Activated CD8-positive, alpha-beta T cell treated with anti-CD3 and anti-CD28 coated beads, Interleukin-2, amount 10 ng/mL, durations not matched to agents 7 days and 5 days (primary cell): ENCODE results near the gene GRIK2. TPM values are rescaled to one million over a fixed set of nuclear protein-coding genes. Genes with fewer than 3 reads are reported as not detected.

Source experiments
- ATAC-seq: fragments of 150-1000 bp; cut with Tn5 transposase; one replicate; pipeline ENCODE4 v1.10.0; 2021; ENCODE audit warnings: moderate library complexity
- CTCF ChIA-PET: fragments of 350-600 bp; sonication (Branson Sonifier 250); formaldehyde crosslinking; loops from one replicate; lab custom pipeline; 2021; ENCODE audit warnings: antibody characterized with exemption; lab: Charles Lee
- POLR2A ChIA-PET: fragments of 350-600 bp; sonication (Branson Sonifier 250); formaldehyde crosslinking; loops from one replicate; lab custom pipeline; 2021; ENCODE audit warnings: antibody characterized with exemption; lab: Charles Lee
- DNase-seq: peaks from one replicate; pipeline ENCODE4 v3.0.0-alpha.2; 2020
- H3K27ac Mint-ChIP-seq: one replicate; pipeline ENCODE4 v1.8.0; 2021; ENCODE audit warnings: mild to moderate bottlenecking, mixed read lengths
- H3K27me3 Mint-ChIP-seq: one replicate; pipeline ENCODE4 v1.8.0; 2021; ENCODE audit warnings: low read depth, mixed read lengths
- H3K36me3 Mint-ChIP-seq: one replicate; pipeline ENCODE4 v1.8.0; 2021; ENCODE audit warnings: low read depth, mixed read lengths
- H3K4me1 Mint-ChIP-seq: one replicate; pipeline ENCODE4 v1.8.0; 2021; ENCODE audit warnings: low read depth, mixed read lengths
- H3K4me3 Mint-ChIP-seq: one replicate; pipeline ENCODE4 v1.8.0; 2021; ENCODE audit warnings: mild to moderate bottlenecking, mixed read lengths
- H3K9me3 Mint-ChIP-seq: one replicate; pipeline ENCODE4 v1.8.0; 2022; ENCODE audit warnings: mixed read lengths; ENCODE audit not compliant: insufficient read depth
- total RNA-seq, 2 experiments: library from RNA; stranded (reverse); gene quantifications; one replicate each; pipeline ENCODE4 v1.2.3, GENCODE V29; 2021

Gene GRIK2
- total RNA-seq, 2 experiments from 2014 or later, result not detected

DNA sequence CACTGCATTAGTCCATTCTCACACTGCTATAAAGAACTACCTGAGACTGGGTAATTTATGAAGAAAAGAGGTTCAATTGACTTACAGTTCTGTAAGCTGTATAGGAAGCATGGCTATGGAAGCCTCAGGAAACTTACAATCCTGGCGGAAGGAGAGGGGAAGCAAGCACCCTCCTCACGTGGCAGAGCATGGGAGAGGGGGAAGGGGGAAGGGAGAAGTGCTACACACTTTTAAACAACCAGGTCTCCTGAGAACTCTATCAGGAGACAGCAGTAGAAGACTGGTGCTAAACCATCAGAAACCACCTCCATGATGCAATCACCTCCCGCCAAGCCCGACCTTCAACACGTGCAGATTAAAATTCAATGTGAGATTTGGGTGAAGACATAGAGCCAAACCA lies 494.0 kb downstream of the GRIK2 start:
- ChIA-PET POLR2A (no interaction called here), CTCF (no interaction called here)
- ATAC-seq, result no peak

DNA sequence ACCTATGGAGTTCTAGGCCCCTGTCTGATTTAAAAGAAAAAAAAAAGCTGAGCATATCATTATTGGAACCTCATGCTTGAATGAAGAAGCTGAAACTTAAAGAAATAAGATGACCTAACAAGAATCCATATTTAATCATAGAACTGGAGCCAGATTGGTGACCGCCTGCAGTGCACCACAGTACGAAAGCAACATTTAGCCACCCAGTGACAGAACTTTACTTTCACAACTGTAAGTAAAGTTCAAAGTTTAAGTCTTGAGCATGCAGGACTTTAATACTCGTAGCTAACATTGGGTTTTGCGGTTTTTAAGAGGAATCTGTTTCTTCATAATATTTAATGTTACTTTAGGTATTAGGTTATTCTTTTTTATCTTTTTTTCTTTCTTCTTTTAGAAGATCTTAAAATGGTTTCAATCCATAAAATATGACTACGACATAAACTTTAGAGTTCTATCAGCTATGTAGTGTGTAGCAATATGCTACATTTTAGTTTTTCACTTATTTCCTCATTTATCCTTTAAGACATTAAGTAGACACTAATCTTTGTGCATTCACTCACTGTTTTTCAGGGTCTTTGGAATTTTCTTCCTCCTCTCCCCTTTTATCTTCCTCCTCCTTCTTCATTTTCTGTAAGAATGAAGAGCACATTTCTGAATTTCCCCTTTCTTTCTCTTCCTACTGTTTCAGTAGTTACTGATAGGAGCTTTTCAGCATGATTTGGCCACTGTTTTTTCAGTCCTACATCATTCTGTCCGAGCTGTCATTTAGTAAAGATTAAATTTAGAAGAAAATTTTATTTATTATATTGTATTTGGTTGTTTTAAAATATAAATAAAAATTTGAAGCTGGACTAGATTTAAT lies 514.1 kb downstream of the GRIK2 start:
- H3K4me1 Mint-ChIP-seq, result no peaks in the 10 kb centered on the region
- no peaks in the 10 kb centered on the region for H3K27me3 Mint-ChIP-seq
- ChIA-PET POLR2A (no interaction called here), CTCF (no interaction called here)
- DNase-seq, result no peak
- no peak overlapping the region for H3K4me3 Mint-ChIP-seq
- no peaks in the 10 kb centered on the region for H3K9me3 Mint-ChIP-seq
- H3K27ac Mint-ChIP-seq, result no peak overlapping the region
- no peaks in the 10 kb centered on the region for H3K36me3 Mint-ChIP-seq
- no peak for ATAC-seq

More for the DNA sequence above, 494.0 kb downstream of the GRIK2 start:
- Mint-ChIP-seq H3K4me1 (no peaks in the 10 kb centered on the region), H3K36me3 (no peaks in the 10 kb centered on the region), H3K27me3 (no peaks in the 10 kb centered on the region), H3K9me3 (no peaks in the 10 kb centered on the region), H3K27ac (no peak overlapping the region), H3K4me3 (no peak overlapping the region)
- DNase-seq, result no peak

DNA sequence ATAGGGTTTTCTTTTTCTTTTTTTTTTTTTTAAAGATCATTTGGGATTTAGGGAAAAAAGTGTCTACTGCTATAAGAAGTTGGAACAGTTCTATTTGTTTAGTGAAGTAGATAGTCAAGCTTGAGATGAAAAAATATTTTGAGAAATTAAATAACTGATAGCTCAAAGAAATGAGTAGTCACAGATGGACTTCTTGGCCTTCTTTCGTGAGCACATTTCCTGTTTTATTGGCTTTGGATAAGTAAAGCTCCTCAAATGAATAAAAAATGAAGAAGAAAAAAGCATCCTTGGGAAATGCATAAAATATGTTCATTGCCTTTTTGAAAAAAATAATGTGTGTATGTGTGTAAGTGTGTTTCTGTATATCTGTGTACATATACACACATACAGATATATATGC lies 515.9 kb downstream of the GRIK2 start:
- no peaks in the 10 kb centered on the region for H3K27me3 Mint-ChIP-seq
- no peaks in the 10 kb centered on the region for H3K9me3 Mint-ChIP-seq
- DNase-seq (no peak), ATAC-seq (no peak)
- ChIA-PET POLR2A (no interaction called here), CTCF (no interaction called here)
- no peaks in the 10 kb centered on the region for H3K4me1 Mint-ChIP-seq
- no peak overlapping the region for H3K4me3 Mint-ChIP-seq
- no peak overlapping the region for H3K27ac Mint-ChIP-seq
- H3K36me3 Mint-ChIP-seq, result no peaks in the 10 kb centered on the region

DNA sequence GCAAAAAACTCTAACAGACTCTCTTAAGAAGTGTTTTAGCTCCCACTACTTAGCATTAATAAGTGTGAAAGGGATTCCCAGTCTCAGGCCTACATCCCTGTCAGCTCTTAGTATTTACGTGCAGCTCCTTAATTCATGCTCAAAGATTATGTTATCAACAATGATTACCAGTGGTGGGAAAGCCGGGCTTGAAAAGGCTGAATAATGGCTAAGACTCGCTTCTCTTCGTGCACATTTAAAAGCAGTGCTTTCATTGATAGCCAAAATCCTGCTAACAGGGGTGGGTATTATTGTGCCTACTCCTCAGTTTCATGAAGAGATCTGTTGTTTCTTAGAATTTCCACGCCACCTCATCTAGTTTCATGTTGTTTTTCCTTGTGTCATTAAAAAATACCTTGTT lies 518.8 kb downstream of the GRIK2 start:
- ChIA-PET POLR2A (no interaction called here), CTCF (no interaction called here)
- Mint-ChIP-seq H3K36me3 (no peaks in the 10 kb centered on the region), H3K4me1 (no peaks in the 10 kb centered on the region), H3K9me3 (no peaks in the 10 kb centered on the region), H3K27ac (no peak overlapping the region), H3K4me3 (no peak overlapping the region), H3K27me3 (no peaks in the 10 kb centered on the region)
- DNase-seq (no peak), ATAC-seq (no peak)

DNA sequence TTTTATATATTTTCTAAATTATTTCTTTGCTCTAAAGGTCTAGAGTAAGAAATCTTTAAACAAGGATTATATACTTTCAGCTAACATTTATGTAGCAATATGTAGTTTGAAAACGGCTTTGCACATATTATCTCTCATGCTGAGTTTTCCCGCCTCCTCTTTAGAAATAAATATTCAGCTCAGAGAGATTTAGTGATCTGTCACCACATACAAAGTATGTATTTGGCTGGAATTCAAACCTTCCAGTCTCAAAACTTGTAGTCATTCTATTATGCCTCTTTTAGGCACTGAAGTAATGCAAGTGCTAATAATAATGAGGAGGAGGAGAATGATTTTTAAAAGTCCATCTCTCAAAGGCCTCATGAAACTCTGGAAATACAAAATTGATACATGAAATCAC lies 525.0 kb downstream of the GRIK2 start:
- ATAC-seq (no peak), DNase-seq (no peak)
- no peaks in the 10 kb centered on the region for H3K27me3 Mint-ChIP-seq
- H3K4me1 Mint-ChIP-seq, result no peaks in the 10 kb centered on the region
- ChIA-PET CTCF (no interaction called here), POLR2A (no interaction called here)
- H3K36me3 Mint-ChIP-seq, result no peaks in the 10 kb centered on the region
- no peaks in the 10 kb centered on the region for H3K9me3 Mint-ChIP-seq
- no peak overlapping the region for H3K27ac Mint-ChIP-seq
- H3K4me3 Mint-ChIP-seq, result no peak overlapping the region

DNA sequence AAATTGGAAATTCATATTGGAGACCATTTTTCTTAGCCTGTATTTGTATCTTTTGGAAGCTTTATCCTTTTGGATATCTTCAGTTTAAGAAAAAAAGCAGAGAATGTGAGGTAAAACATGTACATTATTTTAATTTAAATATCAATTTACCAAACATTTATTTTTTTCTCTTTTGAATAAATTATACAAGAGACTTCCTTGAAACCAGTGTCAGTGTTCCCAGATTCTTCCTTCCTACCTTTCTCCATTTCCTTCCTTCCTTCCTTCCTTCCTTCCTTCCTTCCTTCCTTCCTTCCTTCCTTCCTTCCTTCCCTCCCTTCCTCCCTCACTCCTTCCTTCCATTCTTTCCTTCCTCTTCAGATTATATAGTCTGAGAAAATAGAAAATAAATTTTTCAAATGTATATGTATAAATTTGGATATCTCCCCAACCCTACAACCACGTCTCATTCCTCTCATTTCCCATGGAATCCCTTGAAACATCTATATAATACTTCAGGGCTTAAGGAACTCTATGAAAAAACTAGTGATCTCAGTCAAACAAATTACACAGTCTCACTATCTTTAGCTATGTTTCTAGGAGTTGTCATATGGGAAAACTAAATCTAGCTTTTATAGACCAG lies 528.4 kb downstream of the GRIK2 start:
- Mint-ChIP-seq H3K4me1 (no peaks in the 10 kb centered on the region), H3K36me3 (no peaks in the 10 kb centered on the region), H3K4me3 (no peak overlapping the region), H3K27ac (no peak overlapping the region), H3K9me3 (no peaks in the 10 kb centered on the region), H3K27me3 (no peaks in the 10 kb centered on the region)
- POLR2A ChIA-PET, result no interaction called here
- CTCF ChIA-PET, result no interaction called here
- DNase-seq (no peak), ATAC-seq (no peak)

DNA sequence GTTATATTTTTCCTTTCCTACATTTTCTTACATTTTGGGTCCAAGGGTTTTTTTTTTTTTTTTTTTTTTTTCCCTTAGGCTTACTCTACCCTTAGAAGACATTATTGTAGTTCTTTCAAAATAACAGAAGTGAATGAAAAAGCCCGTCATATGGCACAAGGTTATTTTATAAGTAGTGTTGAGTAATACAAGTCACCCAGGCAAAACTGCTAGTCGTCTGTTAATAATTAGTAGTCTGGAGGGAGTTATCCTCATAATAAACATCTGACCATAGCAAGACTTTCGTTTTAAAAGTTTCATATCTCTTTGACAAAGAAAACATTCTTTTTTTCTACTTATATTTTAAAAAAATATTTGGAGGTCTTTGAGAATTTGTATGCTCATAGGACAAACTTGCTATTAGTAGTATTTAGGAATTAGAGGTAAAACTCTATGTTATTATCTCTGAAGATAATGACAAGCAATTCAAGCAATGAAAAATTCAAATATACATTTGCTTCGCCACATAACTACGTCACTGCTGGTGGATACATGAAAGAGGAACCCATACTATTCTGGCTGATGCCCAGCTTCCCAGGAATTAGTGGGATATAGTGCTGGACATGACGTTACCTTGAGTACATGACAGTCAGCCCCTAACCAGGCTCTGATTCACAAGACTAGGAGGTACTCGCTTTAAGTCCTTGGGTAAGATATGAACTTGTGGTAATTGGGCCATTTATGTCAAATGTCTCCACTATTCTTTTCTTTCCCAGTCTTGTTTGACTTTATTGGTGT lies 532.8 kb downstream of the GRIK2 start:
- Mint-ChIP-seq H3K9me3 (no peaks in the 10 kb centered on the region), H3K36me3 (no peaks in the 10 kb centered on the region), H3K4me3 (no peak overlapping the region), H3K27ac (no peak overlapping the region), H3K27me3 (no peaks in the 10 kb centered on the region), H3K4me1 (no peaks in the 10 kb centered on the region)
- ATAC-seq (no peak), DNase-seq (no peak)
- ChIA-PET POLR2A (no interaction called here), CTCF (no interaction called here)

DNA sequence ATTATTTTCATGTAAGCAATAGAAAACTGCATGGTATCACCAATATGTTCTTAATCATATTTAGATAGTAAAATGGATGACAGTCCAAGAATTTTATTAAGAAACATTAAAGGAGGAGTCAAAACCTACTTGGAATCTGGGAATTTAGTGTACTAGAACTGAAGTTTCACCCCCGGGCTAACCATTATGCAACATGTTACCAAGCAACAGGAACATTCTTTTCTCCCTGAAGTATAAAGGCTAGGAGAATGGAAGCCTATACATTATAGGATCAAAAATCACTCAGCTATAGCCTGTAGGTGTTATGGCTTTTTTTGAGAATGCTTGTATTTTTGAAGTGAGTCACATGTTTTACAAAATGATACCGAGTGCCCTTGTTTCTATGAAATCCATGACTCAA lies 538.3 kb downstream of the GRIK2 start:
- Mint-ChIP-seq H3K36me3 (no peaks in the 10 kb centered on the region), H3K4me3 (no peak overlapping the region), H3K4me1 (no peaks in the 10 kb centered on the region), H3K9me3 (peaks cover 21% of the 10 kb centered on the region), H3K27me3 (no peaks in the 10 kb centered on the region), H3K27ac (no peak overlapping the region)
- ChIA-PET CTCF (no interaction called here), POLR2A (no interaction called here)
- no peak for DNase-seq
- no peak for ATAC-seq

DNA sequence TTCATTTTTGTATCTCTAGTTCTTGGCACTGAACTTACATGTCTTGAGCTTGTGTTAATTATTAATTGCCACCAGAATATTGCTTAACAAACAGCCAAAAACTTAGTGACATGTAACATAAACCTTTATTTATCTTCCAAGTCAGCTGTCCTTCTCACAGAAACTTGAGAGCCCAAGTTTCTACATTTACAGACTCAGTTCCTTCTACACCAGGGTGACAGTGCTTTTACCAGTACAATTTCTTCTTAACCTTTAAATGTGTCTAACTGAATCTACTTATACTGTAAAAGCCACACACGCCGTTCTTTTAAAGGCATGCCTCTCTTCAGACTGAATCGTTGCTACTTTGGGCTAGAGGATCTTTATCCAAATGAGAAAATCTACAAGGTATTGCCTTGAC lies 539.2 kb downstream of the GRIK2 start:
- ATAC-seq (no peak), DNase-seq (no peak)
- ChIA-PET POLR2A (no interaction called here), CTCF (no interaction called here)
- no peaks in the 10 kb centered on the region for H3K36me3 Mint-ChIP-seq
- H3K27me3 Mint-ChIP-seq, result no peaks in the 10 kb centered on the region
- no peak overlapping the region for H3K4me3 Mint-ChIP-seq
- H3K27ac Mint-ChIP-seq, result no peak overlapping the region
- H3K4me1 Mint-ChIP-seq, result no peaks in the 10 kb centered on the region
- peaks cover 21% of the 10 kb centered on the region for H3K9me3 Mint-ChIP-seq

DNA sequence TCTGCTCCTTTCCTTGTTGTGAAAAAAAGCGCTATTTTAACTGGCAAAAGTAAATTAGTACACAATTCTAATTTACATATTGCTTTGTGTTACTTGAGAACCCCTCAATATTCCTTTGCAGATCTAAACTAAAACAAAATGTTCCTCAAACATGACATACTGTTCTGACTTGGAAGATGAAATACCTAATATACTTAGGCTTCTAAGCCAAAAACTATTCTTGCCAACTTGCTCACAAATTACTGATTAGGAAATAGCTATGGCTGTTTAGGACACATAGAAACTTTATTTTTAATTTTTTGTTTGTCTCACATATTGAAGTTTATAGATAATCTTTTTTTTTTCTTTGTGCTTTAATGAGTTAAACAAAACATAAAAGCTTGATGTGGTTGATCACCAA lies 542.2 kb downstream of the GRIK2 start:
- no peaks in the 10 kb centered on the region for H3K4me1 Mint-ChIP-seq
- no peak for ATAC-seq
- POLR2A ChIA-PET, result no interaction called here
- CTCF ChIA-PET, result no interaction called here
- peaks cover 21% of the 10 kb centered on the region for H3K9me3 Mint-ChIP-seq
- no peak overlapping the region for H3K27ac Mint-ChIP-seq
- no peak for DNase-seq
- no peak overlapping the region for H3K4me3 Mint-ChIP-seq
- no peaks in the 10 kb centered on the region for H3K27me3 Mint-ChIP-seq
- no peaks in the 10 kb centered on the region for H3K36me3 Mint-ChIP-seq

DNA sequence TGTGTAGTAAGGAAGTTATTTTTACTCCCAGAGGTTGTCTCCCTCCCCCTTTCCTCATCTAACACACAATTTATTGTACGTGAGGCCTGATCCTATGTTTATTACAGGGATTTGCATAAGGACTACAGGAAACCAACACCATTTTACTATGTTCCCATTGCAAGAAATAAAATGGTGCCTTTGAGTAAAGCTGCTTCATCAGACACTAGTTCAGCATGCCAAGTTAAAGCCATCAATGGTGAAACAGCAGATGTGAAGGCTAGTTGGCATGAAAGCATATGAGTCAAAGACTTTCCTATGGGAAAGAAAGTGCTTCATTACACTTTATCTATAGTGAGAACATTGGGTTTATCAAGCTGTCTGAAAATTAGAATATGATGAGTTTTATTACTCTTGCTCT lies 543.0 kb downstream of the GRIK2 start:
- Mint-ChIP-seq H3K27me3 (no peaks in the 10 kb centered on the region), H3K4me1 (no peaks in the 10 kb centered on the region), H3K9me3 (peaks cover 21% of the 10 kb centered on the region), H3K27ac (no peak overlapping the region), H3K36me3 (no peaks in the 10 kb centered on the region), H3K4me3 (no peak overlapping the region)
- ATAC-seq (no peak), DNase-seq (no peak)
- ChIA-PET CTCF (no interaction called here), POLR2A (no interaction called here)

DNA sequence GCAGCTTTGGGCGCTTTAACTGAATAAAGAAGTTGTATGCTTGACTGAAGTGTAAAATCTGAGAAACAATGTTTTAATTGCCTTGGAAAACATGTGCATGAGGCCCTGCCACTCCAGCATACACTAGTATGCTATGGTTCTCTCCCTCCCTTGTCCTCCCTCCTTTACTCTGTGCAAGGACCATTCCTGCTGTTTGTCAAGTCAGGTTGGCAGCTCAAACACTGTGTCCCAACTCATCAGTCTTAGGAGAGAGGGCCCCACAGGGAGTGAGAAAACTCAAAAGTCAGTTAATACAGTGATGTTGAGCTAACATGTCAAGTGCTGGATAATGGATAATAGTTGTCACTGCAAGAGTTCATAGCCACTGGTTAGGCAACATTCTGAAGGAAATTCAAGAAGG lies 543.6 kb downstream of the GRIK2 start:
- ATAC-seq (no peak), DNase-seq (no peak)
- H3K36me3 Mint-ChIP-seq, result no peaks in the 10 kb centered on the region
- H3K4me3 Mint-ChIP-seq, result no peak overlapping the region
- ChIA-PET POLR2A (no interaction called here), CTCF (no interaction called here)
- no peaks in the 10 kb centered on the region for H3K27me3 Mint-ChIP-seq
- peaks cover 21% of the 10 kb centered on the region for H3K9me3 Mint-ChIP-seq
- no peak overlapping the region for H3K27ac Mint-ChIP-seq
- H3K4me1 Mint-ChIP-seq, result no peaks in the 10 kb centered on the region
